LNCAP (cell line): Measurements from ENCODE around the gene ADGRF3.

Source experiments
- CTCF ChIP-seq: fragments of 450-650 bp; IDR thresholded peaks from 2 replicates; pipeline ENCODE4 v1.5.1; 2017; ENCODE audit warnings: mild to moderate bottlenecking

ADGRF3 gene

GRCh38 chr2:26345283-26345544 is 1.4 kb downstream of the ADGRF3 start:
- TF ChIP-seq CTCF: no peak

- TF ChIP-seq CTCF: no peak
Observed at GRCh38 chr2:26344581-26345282, 1.9 kb downstream of the ADGRF3 start.

- TF ChIP-seq CTCF: no peak
Observed at GRCh38 chr2:26340831-26341230, 5.8 kb downstream of the ADGRF3 start.

- TF ChIP-seq CTCF: no peak
Observed at GRCh38 chr2:26337298-26337697, 9.3 kb downstream of the ADGRF3 start.

- no peak for TF ChIP-seq CTCF
Observed at GRCh38 chr2:26336719-26337118, 9.9 kb downstream of the ADGRF3 start.

GRCh38 chr2:26335231-26335630 is 11.4 kb downstream of the ADGRF3 start:
- TF ChIP-seq CTCF: no peak

- no peak for TF ChIP-seq CTCF
Observed at GRCh38 chr2:26333293-26333692, 13.3 kb downstream of the ADGRF3 start.

- no peak for TF ChIP-seq CTCF
Observed at GRCh38 chr2:26330604-26331003, 16.0 kb downstream of the ADGRF3 start.
